ENCODE results near the gene SRGAP3. TPM values are rescaled to one million over a fixed set of nuclear protein-coding genes. Genes with fewer than 3 reads are reported as not detected.
A peak's percentile ranks its signal among the peaks of the same experiment; 100 is the strongest.

Gene SRGAP3
- total RNA-seq, 1 donor from 2014 or later, result 21.4 TPM

GRCh38 chr3:9255976-9256375 lies 6.5 kb upstream of the SRGAP3 start:
- Mint-ChIP-seq H3K27me3 (peaks cover 7% of the 10 kb centered on the region), H3K4me1 (ENCODE audit: low read depth) (peaks cover 12% of the 10 kb centered on the region), H3K36me3 (ENCODE audit: insufficient read depth) (no peaks in the 10 kb centered on the region), H3K9me3 (ENCODE audit: low read depth) (peaks cover 2% of the 10 kb centered on the region), H3K4me3 (ENCODE audit: low read depth) (no peak overlapping the region), H3K27ac (no peak overlapping the region)
- DNase-seq (ENCODE audit: low spot score, unreplicated experiment), result no peak
- TF ChIP-seq, protein P1, sequence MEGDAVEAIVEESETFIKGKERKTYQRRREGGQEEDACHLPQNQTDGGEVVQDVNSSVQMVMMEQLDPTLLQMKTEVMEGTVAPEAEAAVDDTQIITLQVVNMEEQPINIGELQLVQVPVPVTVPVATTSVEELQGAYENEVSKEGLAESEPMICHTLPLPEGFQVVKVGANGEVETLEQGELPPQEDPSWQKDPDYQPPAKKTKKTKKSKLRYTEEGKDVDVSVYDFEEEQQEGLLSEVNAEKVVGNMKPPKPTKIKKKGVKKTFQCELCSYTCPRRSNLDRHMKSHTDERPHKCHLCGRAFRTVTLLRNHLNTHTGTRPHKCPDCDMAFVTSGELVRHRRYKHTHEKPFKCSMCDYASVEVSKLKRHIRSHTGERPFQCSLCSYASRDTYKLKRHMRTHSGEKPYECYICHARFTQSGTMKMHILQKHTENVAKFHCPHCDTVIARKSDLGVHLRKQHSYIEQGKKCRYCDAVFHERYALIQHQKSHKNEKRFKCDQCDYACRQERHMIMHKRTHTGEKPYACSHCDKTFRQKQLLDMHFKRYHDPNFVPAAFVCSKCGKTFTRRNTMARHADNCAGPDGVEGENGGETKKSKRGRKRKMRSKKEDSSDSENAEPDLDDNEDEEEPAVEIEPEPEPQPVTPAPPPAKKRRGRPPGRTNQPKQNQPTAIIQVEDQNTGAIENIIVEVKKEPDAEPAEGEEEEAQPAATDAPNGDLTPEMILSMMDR (IDR thresholded peaks at IDR 0.05; ENCODE audit: unreplicated experiment), result no peak

GRCh38 chr3:9254764-9255163 lies 5.3 kb upstream of the SRGAP3 start:
- TF ChIP-seq, protein P1 (IDR thresholded peaks at IDR 0.05; ENCODE audit: unreplicated experiment), result no peak
- Mint-ChIP-seq H3K9me3 (ENCODE audit: low read depth) (peaks cover 2% of the 10 kb centered on the region), H3K4me1 (ENCODE audit: low read depth) (peaks cover 13% of the 10 kb centered on the region), H3K4me3 (ENCODE audit: low read depth) (no peak overlapping the region), H3K27ac (no peak overlapping the region), H3K36me3 (ENCODE audit: insufficient read depth) (no peaks in the 10 kb centered on the region), H3K27me3 (peaks cover 7% of the 10 kb centered on the region)
- DNase-seq (ENCODE audit: low spot score, unreplicated experiment), result no peak

DNA sequence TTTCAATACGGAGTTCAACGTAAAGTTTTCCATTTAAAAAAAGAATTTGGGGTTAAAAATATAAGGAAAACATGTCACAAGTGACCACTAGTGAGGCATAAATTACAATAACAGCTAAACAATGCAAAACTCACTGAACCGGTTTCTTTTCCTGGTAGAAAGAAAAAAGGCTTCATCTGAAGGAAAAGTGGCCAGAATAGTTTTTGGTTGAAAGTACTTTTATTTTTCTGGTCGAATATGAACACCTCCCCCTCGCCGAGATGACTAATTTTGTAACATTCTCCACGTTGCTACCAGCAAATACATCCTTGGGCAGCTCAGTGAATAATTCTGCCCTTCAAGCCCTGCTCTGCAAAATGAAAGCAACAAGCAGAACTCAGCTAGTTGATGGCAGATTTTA lies 3.9 kb upstream of the SRGAP3 start:
- H3K9me3 Mint-ChIP-seq (ENCODE audit: low read depth), result peaks cover 2% of the 10 kb centered on the region
- H3K27ac Mint-ChIP-seq, result no peak overlapping the region
- peaks cover 28% of the 10 kb centered on the region for H3K4me1 Mint-ChIP-seq (ENCODE audit: low read depth)
- H3K27me3 Mint-ChIP-seq, result peaks cover 3% of the 10 kb centered on the region
- TF ChIP-seq, protein P1 (IDR thresholded peaks at IDR 0.05; ENCODE audit: unreplicated experiment), result no peak
- H3K4me3 Mint-ChIP-seq (ENCODE audit: low read depth), result no peak overlapping the region
- no peaks in the 10 kb centered on the region for H3K36me3 Mint-ChIP-seq (ENCODE audit: insufficient read depth)
- DNase-seq (ENCODE audit: low spot score, unreplicated experiment), result no peak

DNA sequence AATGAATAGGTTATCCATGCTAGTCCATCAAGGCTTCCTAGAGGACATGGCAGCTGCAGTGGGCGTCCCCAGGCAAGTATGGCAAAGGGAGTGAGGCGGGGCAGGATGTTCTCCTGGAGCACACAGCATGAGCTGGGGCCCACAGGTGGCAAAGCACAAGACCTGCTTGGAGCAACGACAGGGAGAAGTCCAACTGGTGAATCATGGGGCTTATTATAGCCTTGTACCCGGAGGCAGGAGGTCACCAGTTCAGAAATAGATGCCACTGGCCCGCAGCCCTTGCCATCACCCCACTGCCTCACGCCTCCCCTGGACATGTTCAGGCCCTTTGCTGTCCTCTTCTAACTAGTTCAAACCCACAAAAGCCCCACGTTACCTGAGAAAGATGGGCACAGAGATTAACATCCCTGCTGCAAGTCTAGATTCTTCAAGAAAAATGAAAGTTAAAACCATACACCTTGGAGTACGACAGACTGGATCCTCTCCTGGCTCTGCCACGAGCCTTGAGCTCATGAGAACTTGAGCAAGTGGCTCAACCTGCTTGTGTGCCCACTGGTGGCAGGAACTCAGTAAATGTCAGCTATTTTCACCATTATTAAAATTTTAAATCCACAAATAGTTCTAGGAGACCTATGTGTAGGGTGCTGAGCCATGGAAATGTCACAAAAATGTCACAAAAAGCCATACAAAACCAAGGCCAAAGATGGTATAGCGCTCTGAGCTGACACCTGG lies 1.8 kb upstream of the SRGAP3 start:
- TF ChIP-seq, protein P1 (IDR thresholded peaks at IDR 0.05; ENCODE audit: unreplicated experiment), result no peak
- H3K9me3 Mint-ChIP-seq (ENCODE audit: low read depth), result no peaks in the 10 kb centered on the region
- no peak overlapping the region for H3K27ac Mint-ChIP-seq
- peaks cover 3% of the 10 kb centered on the region for H3K27me3 Mint-ChIP-seq
- peaks cover 38% of the 10 kb centered on the region for H3K4me1 Mint-ChIP-seq (ENCODE audit: low read depth)
- H3K36me3 Mint-ChIP-seq (ENCODE audit: insufficient read depth), result no peaks in the 10 kb centered on the region
- H3K4me3 Mint-ChIP-seq (ENCODE audit: low read depth), result no peak overlapping the region
- DNase-seq (ENCODE audit: low spot score, unreplicated experiment), result no peak

DNA sequence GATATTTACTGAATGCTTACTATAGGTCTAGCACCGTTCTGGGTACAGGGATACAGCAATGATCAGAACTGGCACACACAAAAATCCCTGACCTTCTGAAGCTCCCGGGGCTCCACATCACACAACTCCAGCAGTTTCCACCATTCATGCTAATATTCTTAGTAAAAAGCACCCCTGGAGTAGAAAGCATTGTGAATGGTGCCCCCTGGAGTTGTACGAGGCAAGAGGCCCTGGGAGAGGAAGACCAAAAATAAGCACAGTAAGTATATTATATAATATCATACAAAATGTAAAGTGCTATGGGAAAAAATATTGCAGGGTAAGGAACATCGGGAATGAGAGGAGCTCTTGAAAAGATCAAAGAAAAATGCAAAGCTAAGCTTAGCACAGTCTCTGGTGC lies 790 bp upstream of the SRGAP3 start:
- DNase-seq (ENCODE audit: low spot score, unreplicated experiment), result no peak
- H3K36me3 Mint-ChIP-seq (ENCODE audit: insufficient read depth), result no peaks in the 10 kb centered on the region
- no peaks in the 10 kb centered on the region for H3K9me3 Mint-ChIP-seq (ENCODE audit: low read depth)
- TF ChIP-seq, protein P1 (IDR thresholded peaks at IDR 0.05; ENCODE audit: unreplicated experiment), result peak; percentile 23
- peaks cover 40% of the 10 kb centered on the region for H3K4me1 Mint-ChIP-seq (ENCODE audit: low read depth)
- H3K4me3 Mint-ChIP-seq (ENCODE audit: low read depth), result no peak overlapping the region
- no peak overlapping the region for H3K27ac Mint-ChIP-seq
- peaks cover 3% of the 10 kb centered on the region for H3K27me3 Mint-ChIP-seq
